ENCODE data around the gene ZCCHC14.
"Not testable (repeated sequence)": the region's sequence is repeated elsewhere in the genome, so short reads cannot be mapped to it uniquely, and the experiment has no call there.

ZCCHC14 gene

GRCh38 chr16:87376660-87377059 lies 116.2 kb downstream of the ZCCHC14 start:
- DNase-seq: no peak

- DNase-seq: no peak
These were observed 117.2 kb downstream of the ZCCHC14 start for GRCh38 chr16:87375426-87376135.

- DNase-seq: no peak
These were observed 118.5 kb downstream of the ZCCHC14 start for GRCh38 chr16:87374313-87374712.

- no peak for DNase-seq
These were observed 120.5 kb downstream of the ZCCHC14 start for GRCh38 chr16:87372305-87372704.

- no peak for DNase-seq
These were observed 121.5 kb downstream of the ZCCHC14 start for GRCh38 chr16:87371261-87371866.

GRCh38 chr16:87369796-87370719 lies 122.8 kb downstream of the ZCCHC14 start:
- no peak for DNase-seq

GRCh38 chr16:87369117-87369765 lies 123.6 kb downstream of the ZCCHC14 start:
- DNase-seq: no peak

GRCh38 chr16:87368029-87368770 lies 124.6 kb downstream of the ZCCHC14 start:
- no peak for DNase-seq

GRCh38 chr16:87367529-87367928 lies 125.3 kb downstream of the ZCCHC14 start:
- no peak for DNase-seq

GRCh38 chr16:87366930-87367329 lies 125.9 kb downstream of the ZCCHC14 start:
- DNase-seq: no peak

GRCh38 chr16:87366288-87366687 lies 126.5 kb downstream of the ZCCHC14 start:
- no peak for DNase-seq

- no peak for DNase-seq
These were observed 127.7 kb downstream of the ZCCHC14 start for GRCh38 chr16:87365021-87365713.

- DNase-seq: no peak
These were observed 128.9 kb downstream of the ZCCHC14 start for GRCh38 chr16:87363771-87364455.

GRCh38 chr16:87362828-87363559 lies 129.8 kb downstream of the ZCCHC14 start:
- DNase-seq: not testable (repeated sequence)

- no peak for DNase-seq
These were observed 130.8 kb downstream of the ZCCHC14 start for GRCh38 chr16:87361916-87362619.

- DNase-seq: no peak
These were observed 131.8 kb downstream of the ZCCHC14 start for GRCh38 chr16:87360862-87361610.

GRCh38 chr16:87359121-87359520 lies 133.7 kb downstream of the ZCCHC14 start:
- no peak for DNase-seq

GRCh38 chr16:87358696-87359095 lies 134.1 kb downstream of the ZCCHC14 start:
- no peak for DNase-seq

- DNase-seq: no peak
These were observed 134.6 kb downstream of the ZCCHC14 start for GRCh38 chr16:87358250-87358649.
